A549 (cell line): ENCODE data around the gene MGMT.

ENCODE experiments used
- ESRRA ChIP-seq: fragments of 150-350 bp; IDR thresholded peaks from 2 replicates; pipeline ENCODE4 v1.6.1; 2014; ENCODE audit warnings: mild to moderate bottlenecking, low read length, borderline replicate concordance
- RFX5 ChIP-seq: fragments of 450-650 bp; IDR thresholded peaks from 2 replicates; pipeline ENCODE4 v1.7.1; 2014; ENCODE audit warnings: antibody characterized with exemption, mild to moderate bottlenecking, moderate library complexity
- TF ChIP-seq, protein P1 (sequence below): fragments of >200 bp; sonication (Bioruptor Twin); formaldehyde crosslinking; IDR thresholded peaks from 3 replicates; pipeline ENCODE4 v1.5.1; 2016

GRCh38 chr10:129477051-129477450 is 10.0 kb downstream of the MGMT start:
- no peak for TF ChIP-seq ESRRA
- no peak for TF ChIP-seq RFX5
- TF ChIP-seq, protein P1, sequence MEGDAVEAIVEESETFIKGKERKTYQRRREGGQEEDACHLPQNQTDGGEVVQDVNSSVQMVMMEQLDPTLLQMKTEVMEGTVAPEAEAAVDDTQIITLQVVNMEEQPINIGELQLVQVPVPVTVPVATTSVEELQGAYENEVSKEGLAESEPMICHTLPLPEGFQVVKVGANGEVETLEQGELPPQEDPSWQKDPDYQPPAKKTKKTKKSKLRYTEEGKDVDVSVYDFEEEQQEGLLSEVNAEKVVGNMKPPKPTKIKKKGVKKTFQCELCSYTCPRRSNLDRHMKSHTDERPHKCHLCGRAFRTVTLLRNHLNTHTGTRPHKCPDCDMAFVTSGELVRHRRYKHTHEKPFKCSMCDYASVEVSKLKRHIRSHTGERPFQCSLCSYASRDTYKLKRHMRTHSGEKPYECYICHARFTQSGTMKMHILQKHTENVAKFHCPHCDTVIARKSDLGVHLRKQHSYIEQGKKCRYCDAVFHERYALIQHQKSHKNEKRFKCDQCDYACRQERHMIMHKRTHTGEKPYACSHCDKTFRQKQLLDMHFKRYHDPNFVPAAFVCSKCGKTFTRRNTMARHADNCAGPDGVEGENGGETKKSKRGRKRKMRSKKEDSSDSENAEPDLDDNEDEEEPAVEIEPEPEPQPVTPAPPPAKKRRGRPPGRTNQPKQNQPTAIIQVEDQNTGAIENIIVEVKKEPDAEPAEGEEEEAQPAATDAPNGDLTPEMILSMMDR, result no peak
